Transverse colon (tissue), 4 donors: ENCODE measurements around the gene AR. TPM values are rescaled to one million over a fixed set of nuclear protein-coding genes. Genes with fewer than 3 reads are reported as not detected.

Experiments used
- DNase-seq: peaks from one replicate; pipeline ENCODE4 v3.0.0-alpha.2; 2019
- H3K27ac ChIP-seq, 4 donors: fragments of 200-600 bp; sonication (generic); 2 replicates each; pipeline ENCODE4 v1.5.1; 2016 to 2018; ENCODE audit warnings: inconsistent platforms in 4 of 4
- H3K27me3 ChIP-seq: fragments of 200-600 bp; sonication (generic); 2 replicates; pipeline ENCODE4 v1.5.1; 2017; ENCODE audit warnings: inconsistent platforms
- H3K36me3 ChIP-seq, 4 donors: fragments of 200-600 bp; sonication (generic); 2 replicates each; pipeline ENCODE4 v1.5.1; 2017 to 2019; ENCODE audit warnings: inconsistent platforms in 4 of 4
- H3K4me1 ChIP-seq, 4 donors: fragments of 200-600 bp; sonication (generic); 2 replicates each; pipeline ENCODE4 v1.5.1; 2017 to 2020; ENCODE audit warnings: inconsistent platforms in 4 of 4
- H3K4me3 ChIP-seq, 4 donors: fragments of 200-600 bp; sonication (generic); 1 replicate in 1 of 4; 2 replicates in 3 of 4; pipeline versions ENCODE4 v1.5.1 to v1.6.1; 2017 to 2019; ENCODE audit warnings: inconsistent platforms in 4 of 4
- H3K9me3 ChIP-seq, 2 donors: fragments of 200-600 bp; sonication (generic); 2 replicates each; pipeline ENCODE4 v1.5.1; 2017 to 2019; ENCODE audit warnings: inconsistent platforms in 2 of 2
- CTCF ChIP-seq, 5 experiments: fragments of 200-600 bp in 3 of 5; fragments of 450-650 bp in 2 of 5; sonication (generic) in 3 of 5; IDR thresholded peaks; 1 replicate in 2 of 5; 2 replicates in 3 of 5; pipeline ENCODE4 v1.5.1; 2016 to 2017; ENCODE audit warnings: antibody characterized with exemption in 5 of 5, inconsistent platforms in 3 of 5, mild to moderate bottlenecking in 2 of 5, moderate library complexity in 1 of 5
- EP300 ChIP-seq: sonication (generic); formaldehyde crosslinking; IDR thresholded peaks from one replicate; pipeline ENCODE4 v1.6.1; 2017; ENCODE audit warnings: antibody characterized with exemption, low read depth
- POLR2A ChIP-seq: fragments of 450-650 bp; IDR thresholded peaks from one replicate; pipeline ENCODE4 v1.6.1; 2016; ENCODE audit warnings: antibody characterized with exemption, mild to moderate bottlenecking, moderate library complexity
- POLR2AphosphoS5 ChIP-seq, 3 donors: sonication (generic); formaldehyde crosslinking; IDR thresholded peaks; one replicate each; pipeline ENCODE4 v1.6.1; 2016; ENCODE audit warnings: antibody characterized with exemption in 3 of 3
- WGBS, 2 donors: methylation state at CpG; one replicate each; pipeline ENCODE4 v1.1.5; 2018; ENCODE audit warnings: low coverage in 1 of 2; 5-methylcytosine and 5-hydroxymethylcytosine counted together
- in situ Hi-C, 4 donors: fragments of 200-750 bp; cut with MboI; loops; one replicate each; pipeline versions ENCODE4 v1.15.0 to v1.15.1; 2017; ENCODE audit warnings: low sequenced_read_pairs in 3 of 4, low pct_ligation_motif_present in 1 of 4, low pct_unique_long_range_greater_than_20kb in 1 of 4
- intact Hi-C: fragments of 100-400 bp; cut with DNase I; formaldehyde crosslinking; loops from one replicate; pipeline ENCODE4 v1.15.1; 2023; ENCODE audit warnings: low total_unique reads
- total RNA-seq, 4 donors: library from RNA; depleted of rRNA; stranded (reverse); fragments of >200 nt; gene quantifications; one replicate each; pipeline ENCODE4 v1.1.0, GENCODE V29; 2016

AR gene
- total RNA-seq, 4 donors from 2014 or later, result 1.1 to 2.4 (median 2.0) TPM

GRCh38 chrX:67721321-67721720 lies 177.5 kb downstream of the AR start:
- Histone ChIP-seq H3K27ac (no peak overlapping the region), H3K4me1 (no peaks in the 10 kb centered on the region), H3K27me3 (no peaks in the 10 kb centered on the region), H3K9me3 (no peaks in the 10 kb centered on the region), H3K4me3 (no peak overlapping the region), H3K36me3 (no peaks in the 10 kb centered on the region)
- TF ChIP-seq CTCF (IDR thresholded peaks at IDR 0.05) (no peak), POLR2AphosphoS5 (IDR thresholded peaks at IDR 0.05) (no peak), POLR2A (no peak), EP300 (no peak)
- 48% methylated on average over 1 of the region's 1 CpG; no CpG with 5 or more reads in 1 of the 2 donors for WGBS, 2 donors
- intact Hi-C loops (no loop called here), in situ Hi-C loops (no loop called here)
- no peak for DNase-seq

- no peak for TF ChIP-seq POLR2A
- TF ChIP-seq CTCF (IDR thresholded peaks at IDR 0.05), result no peak
- Histone ChIP-seq H3K36me3 (no peaks in the 10 kb centered on the region), H3K9me3 (no peaks in the 10 kb centered on the region), H3K27me3 (no peaks in the 10 kb centered on the region), H3K4me1 (no peaks in the 10 kb centered on the region), H3K4me3 (no peak overlapping the region), H3K27ac (no peak overlapping the region)
- DNase-seq, result no peak
- intact Hi-C loops (no loop called here), in situ Hi-C loops (no loop called here)
- 57 to 70% methylated on average over 2 to 5 of the region's 5 CpGs for WGBS, 2 donors
Measured at GRCh38 chrX:67723580-67724351, 179.9 kb downstream of the AR start.

- Histone ChIP-seq H3K36me3 (no peaks in the 10 kb centered on the region), H3K4me1 (no peaks in the 10 kb centered on the region), H3K27ac (no peak overlapping the region), H3K27me3 (no peaks in the 10 kb centered on the region), H3K9me3 (no peaks in the 10 kb centered on the region), H3K4me3 (no peak overlapping the region)
- TF ChIP-seq EP300, result no peak
- no peak for TF ChIP-seq POLR2A
- TF ChIP-seq CTCF (IDR thresholded peaks at IDR 0.05), result no peak
- no peak for TF ChIP-seq POLR2AphosphoS5 (IDR thresholded peaks at IDR 0.05)
- 59 to 83% methylated on average over 1 to 5 of the region's 5 CpGs for WGBS, 2 donors
- no peak for DNase-seq
- in situ Hi-C loops (no loop called here), intact Hi-C loops (no loop called here)
Measured at GRCh38 chrX:67724359-67725110, 180.7 kb downstream of the AR start.

- Histone ChIP-seq H3K4me3 (no peak overlapping the region), H3K4me1 (no peaks in the 10 kb centered on the region), H3K36me3 (no peaks in the 10 kb centered on the region), H3K27me3 (no peaks in the 10 kb centered on the region), H3K9me3 (no peaks in the 10 kb centered on the region), H3K27ac (no peak overlapping the region)
- intact Hi-C loops (no loop called here), in situ Hi-C loops (no loop called here)
- TF ChIP-seq CTCF (IDR thresholded peaks at IDR 0.05) (no peak), EP300 (no peak), POLR2A (no peak), POLR2AphosphoS5 (IDR thresholded peaks at IDR 0.05) (no peak)
- no peak for DNase-seq
- WGBS, 2 donors, result 60 to 92% methylated on average over 1 to 2 of the region's 2 CpGs
Measured at GRCh38 chrX:67725471-67725870, 181.7 kb downstream of the AR start.
